Inflammatory macrophage treated with lipopolysaccharide for 4 hours (primary cell): Measurements from ENCODE around the gene COL3A1.

Experiments
- DNase-seq: peaks from one replicate; pipeline ENCODE4 v3.0.0-alpha.2; 2020

The COL3A1 gene

GRCh38 chr2:188976545-188977268 is 2.5 kb downstream of the COL3A1 start:
- no peak for DNase-seq

DNA sequence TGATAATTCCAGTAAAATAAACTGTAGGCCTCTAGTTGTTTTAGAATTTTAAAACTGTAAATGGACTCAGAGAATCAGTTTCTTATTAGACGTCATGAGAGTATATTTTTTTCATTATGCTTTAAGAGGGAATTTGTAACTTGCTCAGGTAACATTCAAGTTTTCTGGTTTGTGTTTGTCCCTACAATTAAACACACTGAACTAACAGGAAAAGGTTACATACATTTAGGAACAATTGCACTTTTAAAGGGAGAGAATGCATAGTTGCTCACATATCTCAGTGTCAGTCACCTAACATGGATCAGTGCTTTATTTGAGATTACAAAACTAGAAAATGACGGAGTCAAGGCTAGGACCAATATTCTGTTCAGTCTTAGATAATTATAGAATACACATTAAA is 3.1 kb downstream of the COL3A1 start:
- DNase-seq, result no peak

DNA sequence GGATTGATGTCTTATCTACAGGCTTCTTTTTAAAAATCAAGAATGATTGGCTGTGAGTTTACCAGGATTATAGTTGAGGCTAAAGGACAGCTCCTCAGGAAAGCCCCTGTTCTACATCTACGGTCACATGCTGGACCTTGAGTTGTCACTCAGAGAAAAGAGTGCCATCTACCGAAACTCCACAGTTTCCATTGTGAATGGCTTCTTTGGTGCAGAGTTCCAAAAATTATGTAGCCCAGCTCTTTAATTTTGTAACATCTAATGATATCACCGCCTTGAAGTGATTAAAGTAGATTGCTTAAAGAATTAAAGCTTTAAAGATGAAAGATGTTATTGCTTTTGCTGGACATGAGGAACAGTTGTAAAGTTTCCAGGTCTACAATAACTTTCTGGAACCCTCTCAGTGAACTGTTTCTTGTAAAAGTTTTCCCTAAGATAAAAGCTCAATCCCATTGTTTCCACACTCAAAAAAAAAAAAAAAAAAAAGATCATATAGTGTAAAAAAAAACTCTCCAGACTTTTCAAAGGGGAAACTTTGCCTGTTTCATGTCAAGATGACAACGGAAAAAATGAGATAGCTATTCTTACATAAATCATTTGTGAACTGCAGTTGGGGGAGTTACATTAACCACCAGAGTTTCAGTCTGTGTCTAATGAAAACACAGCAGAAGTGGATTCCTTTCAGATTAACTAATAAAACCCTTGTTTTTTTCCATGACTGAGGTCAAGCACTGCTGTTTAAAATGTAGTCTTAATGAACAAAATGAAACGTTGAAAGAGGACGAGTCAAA is 4.3 kb downstream of the COL3A1 start:
- DNase-seq, result no peak

- DNase-seq, result no peak
These were observed 5.3 kb downstream of the COL3A1 start for GRCh38 chr2:188979187-188980114.

DNA sequence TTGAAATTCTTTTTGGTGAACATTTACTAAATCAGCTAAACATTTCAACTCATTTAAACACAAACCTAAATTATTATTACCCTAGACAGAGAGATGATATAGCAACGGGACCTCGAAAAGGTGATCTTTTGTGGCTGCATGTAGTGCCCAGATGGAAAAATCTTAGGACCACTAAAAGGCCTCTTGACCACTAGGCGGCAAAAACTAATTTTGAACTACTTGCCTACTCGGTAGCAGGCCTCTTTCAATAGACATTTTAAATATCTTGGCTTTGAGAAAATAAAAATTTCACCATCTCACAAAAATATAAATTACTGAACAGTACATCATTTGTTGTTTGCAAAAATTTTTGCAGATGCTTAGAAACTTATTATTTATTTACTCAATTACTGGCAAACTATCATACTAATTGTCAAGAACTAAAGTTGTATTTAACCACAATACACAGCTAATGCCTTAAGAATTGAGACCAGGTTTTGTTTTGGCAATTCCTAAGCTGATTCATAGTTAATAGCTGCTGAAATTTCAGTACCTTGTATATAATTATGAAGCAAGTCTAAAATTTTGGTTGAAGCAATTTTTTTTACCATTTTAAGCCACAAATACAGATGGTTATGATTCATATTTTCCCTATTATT is 9.4 kb downstream of the COL3A1 start:
- no peak for DNase-seq

DNA sequence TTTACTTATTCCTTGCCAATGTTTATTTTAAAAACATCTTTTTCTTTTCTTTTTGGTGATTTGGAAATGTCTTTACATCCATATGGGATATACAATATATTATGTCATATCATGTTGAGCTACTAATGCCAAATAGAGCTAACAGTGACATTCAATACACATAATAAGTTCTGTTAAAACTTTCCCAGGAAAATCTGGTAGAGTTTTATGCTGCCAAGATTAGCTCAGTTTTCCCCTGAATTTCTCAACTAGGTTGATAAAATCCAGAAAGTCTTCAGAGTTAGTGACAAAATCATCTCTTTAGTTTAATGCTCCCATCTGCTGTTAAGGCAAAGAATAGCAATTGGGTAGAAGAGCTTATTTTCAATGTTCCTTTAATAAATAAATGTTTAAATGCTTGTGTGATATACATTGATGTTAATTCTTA is 9.9 kb downstream of the COL3A1 start:
- no peak for DNase-seq

GRCh38 chr2:188984680-188985079 is 10.5 kb downstream of the COL3A1 start:
- no peak for DNase-seq

DNA sequence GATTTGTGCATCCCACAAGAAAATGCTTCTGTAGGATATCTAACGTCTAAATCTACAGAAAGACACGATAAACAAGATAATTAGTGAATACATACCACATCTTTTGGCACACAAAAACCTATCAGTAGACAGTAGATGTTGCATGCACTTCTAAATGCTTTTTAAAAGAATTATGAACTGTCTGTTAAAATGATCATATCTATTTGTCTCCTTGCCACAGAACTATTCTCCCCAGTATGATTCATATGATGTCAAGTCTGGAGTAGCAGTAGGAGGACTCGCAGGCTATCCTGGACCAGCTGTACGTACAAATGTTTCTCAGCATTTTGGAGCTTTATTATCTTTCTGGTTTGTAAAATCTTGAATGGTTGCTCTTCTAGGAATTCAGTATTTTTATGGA is 12.7 kb downstream of the COL3A1 start:
- DNase-seq, result no peak

GRCh38 chr2:188993247-188993646 is 19.1 kb downstream of the COL3A1 start:
- DNase-seq, result no peak

DNA sequence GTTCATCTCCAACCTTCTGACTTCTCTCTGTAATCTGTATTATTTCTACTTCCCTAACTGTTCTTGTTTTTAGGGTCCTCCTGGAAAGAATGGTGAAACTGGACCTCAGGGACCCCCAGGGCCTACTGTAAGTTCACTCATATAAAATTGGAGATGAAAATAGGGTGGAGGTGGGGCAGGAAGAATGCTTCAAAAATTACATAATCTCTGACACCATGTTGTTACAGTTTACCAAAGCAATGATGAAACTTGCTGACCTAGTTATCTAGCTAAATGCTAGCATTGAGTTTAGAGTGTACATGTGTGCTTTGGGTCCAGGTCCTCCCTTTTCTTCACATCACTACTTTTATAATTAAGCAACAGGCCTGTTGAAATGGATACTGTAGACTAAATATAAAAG is 23.1 kb downstream of the COL3A1 start:
- no peak for DNase-seq

DNA sequence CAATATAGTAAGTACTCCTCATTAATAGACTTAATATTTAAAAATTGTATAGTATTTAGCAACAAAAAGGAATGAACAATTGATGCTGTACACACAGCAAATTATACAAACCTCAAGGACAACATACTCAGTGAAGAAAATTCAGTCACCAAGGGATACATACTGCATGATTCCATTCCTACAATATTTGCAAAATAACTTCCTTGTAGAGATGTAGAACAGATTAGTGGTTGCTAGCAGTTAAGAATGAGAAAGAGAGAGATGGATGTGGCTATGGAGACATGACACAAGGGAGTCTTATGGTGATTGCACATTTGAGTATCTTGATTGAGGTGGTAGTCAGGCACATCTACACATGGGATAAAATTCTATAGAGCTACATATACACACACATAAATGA is 26.0 kb downstream of the COL3A1 start:
- no peak for DNase-seq

DNA sequence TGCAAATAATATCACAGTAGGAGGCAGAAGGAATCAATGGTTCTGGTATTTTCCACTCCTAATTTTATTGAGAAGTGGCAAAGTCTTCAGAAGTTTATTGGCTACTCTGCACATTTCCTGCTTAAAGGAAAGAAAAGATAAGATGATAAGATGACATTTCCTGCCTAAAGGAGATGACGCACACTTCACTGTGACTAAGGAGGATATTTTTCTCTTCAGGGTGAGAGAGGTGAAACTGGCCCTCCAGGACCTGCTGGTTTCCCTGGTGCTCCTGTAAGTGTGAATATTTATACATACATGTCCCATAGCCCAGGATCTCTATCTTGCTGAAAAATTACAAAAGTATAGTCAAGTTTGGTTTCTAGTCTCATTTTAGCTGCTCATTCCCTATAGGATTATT is 27.9 kb downstream of the COL3A1 start:
- DNase-seq, result no peak

- DNase-seq, result no peak
These were observed 34.5 kb downstream of the COL3A1 start for GRCh38 chr2:189008555-189009262.

DNA sequence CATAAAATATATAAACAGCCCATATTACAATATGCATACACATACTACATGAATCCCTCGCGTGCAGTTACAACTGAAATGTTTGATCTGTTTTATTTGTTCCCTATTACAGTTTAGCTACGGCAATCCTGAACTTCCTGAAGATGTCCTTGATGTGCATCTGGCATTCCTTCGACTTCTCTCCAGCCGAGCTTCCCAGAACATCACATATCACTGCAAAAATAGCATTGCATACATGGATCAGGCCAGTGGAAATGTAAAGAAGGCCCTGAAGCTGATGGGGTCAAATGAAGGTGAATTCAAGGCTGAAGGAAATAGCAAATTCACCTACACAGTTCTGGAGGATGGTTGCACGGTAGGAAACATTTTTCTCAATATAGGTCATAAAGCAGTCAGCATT is 36.4 kb downstream of the COL3A1 start:
- no peak for DNase-seq

GRCh38 chr2:189012351-189012750 is 38.2 kb downstream of the COL3A1 start:
- no peak for DNase-seq

GRCh38 chr2:189013031-189013430 is 38.9 kb downstream of the COL3A1 start:
- DNase-seq, result no peak

DNA sequence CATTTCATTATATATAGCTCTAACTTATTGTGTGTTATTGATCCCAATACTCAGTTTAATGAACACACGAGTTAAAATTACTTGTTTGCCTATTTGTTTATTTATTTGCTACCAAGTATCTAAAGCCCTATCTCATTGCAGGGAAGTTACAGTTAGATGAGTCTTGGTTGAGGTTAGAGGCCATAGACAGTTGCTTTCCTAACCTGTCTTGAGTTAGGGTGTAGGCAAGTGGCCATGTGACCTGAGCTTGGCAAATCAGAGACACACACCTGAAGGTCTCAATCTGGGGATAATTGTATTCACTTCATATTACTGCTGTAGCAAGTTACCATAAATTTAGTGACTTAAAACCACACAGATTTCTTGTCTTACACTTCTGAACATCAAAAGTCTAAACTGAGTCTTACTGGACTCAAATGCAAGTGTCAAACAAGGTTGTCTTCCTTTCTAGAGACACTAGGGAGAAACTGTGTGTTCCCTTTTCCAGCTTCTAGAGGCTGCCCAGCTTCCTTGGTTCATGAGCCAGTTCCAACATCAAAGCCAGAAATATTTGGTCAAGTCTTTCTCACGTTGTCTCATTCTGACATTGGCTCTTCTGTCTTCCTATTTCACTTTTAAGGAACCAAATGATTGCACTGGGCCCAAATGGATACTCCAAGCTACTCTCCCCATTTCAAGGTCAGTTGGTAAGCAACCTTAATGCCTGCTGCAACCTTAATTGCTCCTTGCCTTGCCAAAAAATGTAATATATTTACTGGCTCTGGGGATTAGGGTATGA is 39.7 kb downstream of the COL3A1 start:
- DNase-seq, result no peak

GRCh38 chr2:189014449-189015138 is 40.4 kb downstream of the COL3A1 start:
- DNase-seq, result no peak

GRCh38 chr2:189015359-189015758 is 41.2 kb downstream of the COL3A1 start:
- DNase-seq, result no peak

- no peak for DNase-seq
These were observed 42.2 kb downstream of the COL3A1 start for GRCh38 chr2:189016311-189016861.
